Measurements from ENCODE around the gene SRGAP1.

The SRGAP1 gene

GRCh38 chr12:63844391-63845341, at the start of gene SRGAP1:
Gene SRGAP1, plus strand, starts transcription at chr12:63844700. Its CDS starts 117 bp downstream, at chr12:63844817.
- DNase-seq (ENCODE audit: low spot score), result peak; percentile 61

- no peak for DNase-seq (ENCODE audit: low spot score)
Measured at GRCh38 chr12:63795032-63795687, 49.3 kb upstream of the SRGAP1 start.

GRCh38 chr12:63795944-63796343, 48.6 kb upstream of the SRGAP1 start:
- DNase-seq (ENCODE audit: low spot score), result no peak

GRCh38 chr12:63802012-63802608, 42.4 kb upstream of the SRGAP1 start:
- peak; percentile 11 for DNase-seq (ENCODE audit: low spot score)

GRCh38 chr12:63804746-63805145, 39.8 kb upstream of the SRGAP1 start:
- no peak for DNase-seq (ENCODE audit: low spot score)

- no peak for DNase-seq (ENCODE audit: low spot score)
Measured at GRCh38 chr12:63805704-63806672, 38.5 kb upstream of the SRGAP1 start.

GRCh38 chr12:63808631-63809030, 35.9 kb upstream of the SRGAP1 start:
- DNase-seq (ENCODE audit: low spot score), result no peak

- no peak for DNase-seq (ENCODE audit: low spot score)
Measured at GRCh38 chr12:63809566-63809965, 34.9 kb upstream of the SRGAP1 start.

GRCh38 chr12:63811334-63811733, 33.2 kb upstream of the SRGAP1 start:
- DNase-seq (ENCODE audit: low spot score), result no peak

- no peak for DNase-seq (ENCODE audit: low spot score)
Measured at GRCh38 chr12:63811755-63812154, 32.7 kb upstream of the SRGAP1 start.

GRCh38 chr12:63814146-63814772, 30.2 kb upstream of the SRGAP1 start:
- no peak for DNase-seq (ENCODE audit: low spot score)

- no peak for DNase-seq (ENCODE audit: low spot score)
Measured at GRCh38 chr12:63815482-63815852, 29.0 kb upstream of the SRGAP1 start.

GRCh38 chr12:63816031-63816430, 28.5 kb upstream of the SRGAP1 start:
- no peak for DNase-seq (ENCODE audit: low spot score)

GRCh38 chr12:63820427-63820826, 24.1 kb upstream of the SRGAP1 start:
- DNase-seq (ENCODE audit: low spot score), result no peak

- DNase-seq (ENCODE audit: low spot score), result no peak
Measured at GRCh38 chr12:63821781-63822251, 22.7 kb upstream of the SRGAP1 start.

- no peak for DNase-seq (ENCODE audit: low spot score)
Measured at GRCh38 chr12:63822352-63822751, 22.1 kb upstream of the SRGAP1 start.

- DNase-seq (ENCODE audit: low spot score), result no peak
Measured at GRCh38 chr12:63823040-63823439, 21.5 kb upstream of the SRGAP1 start.

- peak; percentile 60 for DNase-seq (ENCODE audit: low spot score)
Measured at GRCh38 chr12:63826006-63826585, 18.4 kb upstream of the SRGAP1 start.

GRCh38 chr12:63828867-63829266, 15.6 kb upstream of the SRGAP1 start:
- no peak for DNase-seq (ENCODE audit: low spot score)

GRCh38 chr12:63836046-63836445, 8.5 kb upstream of the SRGAP1 start:
- DNase-seq (ENCODE audit: low spot score), result no peak

- no peak for DNase-seq (ENCODE audit: low spot score)
Measured at GRCh38 chr12:63836936-63837335, 7.6 kb upstream of the SRGAP1 start.

Data from hepatic stellate cell (primary cell).